GM12892 (cell line): Measurements from ENCODE around the gene PITPNC1.
"Not testable (repeated sequence)": the region's sequence is repeated elsewhere in the genome, so short reads cannot be mapped to it uniquely, and the experiment has no call there.

ENCODE experiments used
- POLR2A ChIP-seq: IDR thresholded peaks from 2 replicates; pipeline ENCODE4 v1.6.1; 2011; ENCODE audit warnings: low read depth, low read length, control low read depth
- POLR2AphosphoS5 ChIP-seq: IDR thresholded peaks from 2 replicates; pipeline ENCODE4 v1.6.1; 2011; ENCODE audit warnings: low read depth, low read length, control low read depth
- TAF1 ChIP-seq: IDR thresholded peaks from 2 replicates; pipeline ENCODE4 v1.6.1; 2011; ENCODE audit warnings: low read depth, mild to moderate bottlenecking, control low read depth, low read length, borderline replicate concordance

DNA sequence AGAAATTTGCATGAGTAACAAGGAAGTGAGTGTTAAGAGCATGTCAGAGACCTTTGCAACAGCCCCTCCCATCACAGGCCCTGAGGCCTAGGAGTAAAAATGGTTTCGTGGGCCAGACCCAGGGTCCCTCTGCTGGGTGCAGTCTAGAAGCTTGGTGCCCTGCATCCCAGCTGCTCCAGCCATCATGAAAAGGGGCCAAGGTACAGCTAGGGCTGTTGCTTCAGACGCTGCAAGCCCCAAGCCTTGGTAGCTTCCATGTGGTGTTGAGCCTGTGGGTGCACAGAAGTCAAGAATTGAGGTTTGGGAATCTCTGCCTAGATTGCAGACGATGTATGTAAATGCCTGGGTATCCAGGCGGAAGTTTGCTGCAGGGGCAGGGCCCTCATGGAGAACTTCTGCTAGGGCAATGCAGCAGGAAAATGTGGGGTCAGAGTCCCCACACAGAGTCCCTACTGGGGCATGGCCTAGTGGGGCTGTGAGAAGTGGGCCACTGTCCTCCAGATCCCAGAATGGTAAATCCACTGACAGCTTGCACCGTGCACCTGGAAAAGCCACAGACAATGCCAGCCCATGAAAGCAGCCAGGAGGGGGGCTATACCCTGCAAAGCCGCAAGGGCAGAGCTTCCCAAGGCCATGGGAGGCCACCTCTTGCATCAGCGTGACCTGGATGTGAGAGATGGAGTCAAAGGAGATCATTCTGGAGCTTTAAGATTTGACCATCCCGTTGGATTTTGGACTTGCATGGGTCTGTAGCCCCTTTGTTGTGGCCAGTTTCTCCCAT lies 45.5 kb upstream of the PITPNC1 start:
- not testable (repeated sequence) for TF ChIP-seq TAF1, POLR2A, POLR2AphosphoS5
